CD4-positive, alpha-beta T cell treated with Interleukin-21 for 1 hour (primary cell): ENCODE results near the gene PLRG1.

Source experiments
- DNase-seq: peaks from one replicate; pipeline ENCODE4 v3.0.0-alpha.2; 2020

The PLRG1 gene

GRCh38 chr4:154516318-154517029 lies 33.7 kb downstream of the PLRG1 start:
- no peak for DNase-seq

DNA sequence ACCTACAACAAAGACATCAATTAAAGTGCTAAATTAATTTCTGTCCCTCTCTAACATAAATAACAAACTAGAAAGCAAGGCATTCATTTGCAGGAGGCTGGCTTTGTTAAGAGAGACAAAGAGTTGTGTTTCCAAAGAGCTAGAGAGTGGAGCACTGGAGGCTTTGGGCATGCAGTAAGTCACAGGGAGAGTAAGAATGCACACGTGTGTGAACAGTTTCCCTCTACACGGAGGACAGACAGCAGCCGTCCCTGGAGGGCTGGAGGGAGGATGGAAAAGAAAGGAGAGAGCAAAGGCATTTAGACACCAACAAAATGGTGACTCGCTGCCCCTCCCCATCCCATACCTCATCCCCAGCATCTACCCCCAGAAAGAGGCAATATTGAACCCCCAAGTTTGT lies 38.2 kb downstream of the PLRG1 start:
- no peak for DNase-seq

DNA sequence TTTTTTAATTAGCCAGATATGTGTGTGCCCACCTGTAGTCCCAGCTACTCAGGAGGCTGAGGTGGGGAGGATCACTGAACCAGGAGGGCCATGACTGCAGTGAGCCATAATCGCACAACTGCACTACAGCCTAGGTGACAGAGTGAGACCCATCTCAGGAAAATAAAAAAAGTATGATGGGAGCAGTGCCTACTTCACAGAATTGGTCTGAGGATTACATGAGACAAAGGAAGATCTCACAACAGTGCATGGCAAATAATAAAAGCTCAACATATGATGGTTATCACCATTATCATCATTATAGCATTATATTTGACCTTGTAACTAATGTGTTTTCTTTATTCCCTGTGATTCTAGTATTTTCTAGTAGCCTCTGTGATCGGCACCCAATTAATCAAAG lies 38.7 kb downstream of the PLRG1 start:
- no peak for DNase-seq

DNA sequence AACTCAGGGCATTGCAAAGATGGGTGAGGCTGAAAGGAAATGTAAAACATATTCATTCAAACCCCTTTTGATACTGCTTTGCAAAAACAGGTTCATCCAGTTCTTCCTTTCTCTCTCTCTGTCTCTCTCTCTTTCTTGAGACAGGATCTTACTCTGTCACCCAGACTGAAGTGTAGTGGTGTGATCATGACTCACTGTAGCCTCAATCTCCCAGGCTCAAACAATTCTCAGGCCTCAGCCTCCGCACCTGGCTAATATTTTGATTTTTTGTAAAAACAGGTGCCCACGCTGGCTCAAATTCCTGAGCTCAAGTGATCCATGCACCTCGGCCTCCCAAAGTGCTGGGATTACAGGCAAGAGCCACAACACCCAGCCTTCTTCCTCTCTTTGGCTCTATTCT lies 43.0 kb downstream of the PLRG1 start:
- DNase-seq = no peak

GRCh38 chr4:154506253-154506652 lies 43.9 kb downstream of the PLRG1 start:
- DNase-seq = no peak

- no peak for DNase-seq
Observed at GRCh38 chr4:154503598-154503997, 46.6 kb downstream of the PLRG1 start.

GRCh38 chr4:154502111-154502510 lies 48.1 kb downstream of the PLRG1 start:
- DNase-seq = no peak

GRCh38 chr4:154497889-154498288 lies 52.3 kb downstream of the PLRG1 start:
- no peak for DNase-seq

DNA sequence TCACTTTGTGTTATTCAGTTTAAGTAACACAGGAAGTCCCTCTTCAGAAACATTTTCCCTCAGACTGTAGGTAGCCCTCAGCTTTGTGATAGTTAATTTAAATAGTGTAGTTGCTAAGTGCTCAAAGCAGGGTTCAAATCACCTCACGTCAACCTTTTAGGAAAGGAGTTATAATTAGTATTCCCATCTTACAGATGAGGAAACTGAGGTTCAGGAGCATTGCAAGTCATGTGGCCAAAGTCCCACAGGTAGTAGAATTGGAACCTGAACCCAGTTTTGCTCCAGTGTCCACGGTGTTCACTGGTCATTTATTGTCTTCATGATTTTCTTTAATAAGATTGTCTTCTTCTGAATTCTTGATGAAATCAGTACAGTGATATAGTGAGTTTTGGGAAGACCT lies 54.3 kb downstream of the PLRG1 start:
- no peak for DNase-seq

DNA sequence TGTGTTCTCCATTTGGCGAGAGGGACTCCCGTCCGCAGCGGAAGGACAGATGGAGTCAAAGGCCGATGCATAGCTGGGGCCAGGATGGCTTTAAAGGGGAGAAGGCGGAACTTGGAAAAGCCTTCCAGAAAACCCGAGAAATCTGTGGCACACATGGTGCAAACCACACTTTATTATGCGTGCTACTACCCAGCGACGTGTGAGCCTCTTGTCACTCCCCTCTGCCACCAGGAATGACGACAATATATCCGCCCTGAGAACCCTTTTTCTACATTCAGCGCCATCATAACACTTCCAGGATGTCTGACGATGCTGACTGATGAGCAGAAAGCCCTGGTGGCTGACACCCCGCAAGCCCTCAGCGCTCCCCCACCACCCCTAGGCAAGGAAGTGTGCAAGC lies 57.9 kb downstream of the PLRG1 start:
- no peak for DNase-seq

DNA sequence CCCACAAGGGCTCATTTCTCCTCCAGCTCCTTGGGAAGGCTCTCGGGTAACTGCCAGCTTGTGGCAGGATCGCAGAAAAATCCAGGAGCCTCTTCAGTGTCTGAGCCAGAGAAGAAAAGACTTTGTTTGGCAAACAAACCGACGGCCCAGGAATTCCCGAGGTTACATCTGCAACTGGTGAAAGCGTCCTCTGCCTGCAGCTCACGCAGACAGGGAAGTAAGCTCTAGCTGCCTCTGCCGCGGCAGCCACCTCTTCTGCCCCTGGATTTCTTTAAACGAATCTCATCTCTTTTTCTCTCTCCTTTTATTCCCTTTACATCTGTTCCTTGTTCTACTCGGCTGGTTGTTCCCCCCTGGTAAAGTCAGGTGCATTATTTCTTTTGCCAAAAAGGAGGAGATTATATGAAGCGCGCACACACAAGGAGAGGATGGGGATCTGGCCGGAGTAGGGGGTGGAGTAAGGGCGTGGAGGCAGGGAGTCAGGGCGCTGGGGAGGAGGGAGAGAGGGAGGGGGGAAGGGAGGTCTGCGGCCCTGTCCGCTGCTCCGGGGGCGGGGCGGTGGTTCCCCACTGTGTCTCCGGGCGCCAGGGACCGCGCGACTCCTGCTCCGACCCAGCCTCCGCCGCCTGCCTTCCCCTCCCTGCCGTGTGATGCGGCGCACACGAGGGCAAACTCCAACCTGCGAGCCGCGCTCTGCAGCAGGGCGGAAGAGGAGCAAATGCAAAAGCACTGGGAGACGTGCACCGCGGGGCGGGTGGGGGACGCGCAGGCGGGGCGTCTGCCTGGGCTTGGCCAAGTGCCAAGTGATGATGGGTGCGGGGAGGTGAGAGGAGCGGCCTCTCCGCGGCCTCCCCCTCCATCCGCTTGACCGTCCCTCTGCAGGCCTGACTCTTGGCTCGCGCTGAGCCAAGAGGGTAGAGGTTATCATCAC lies 58.6 kb downstream of the PLRG1 start, which contains the start of gene DCHS2:
Gene DCHS2, minus strand, starts transcription at position 459 of the 931 bp plus-strand sequence. Its CDS starts 444 bp downstream, at position 15.
- DNase-seq = no peak

- DNase-seq = no peak
Observed at GRCh38 chr4:154490583-154491340, 59.4 kb downstream of the PLRG1 start.

DNA sequence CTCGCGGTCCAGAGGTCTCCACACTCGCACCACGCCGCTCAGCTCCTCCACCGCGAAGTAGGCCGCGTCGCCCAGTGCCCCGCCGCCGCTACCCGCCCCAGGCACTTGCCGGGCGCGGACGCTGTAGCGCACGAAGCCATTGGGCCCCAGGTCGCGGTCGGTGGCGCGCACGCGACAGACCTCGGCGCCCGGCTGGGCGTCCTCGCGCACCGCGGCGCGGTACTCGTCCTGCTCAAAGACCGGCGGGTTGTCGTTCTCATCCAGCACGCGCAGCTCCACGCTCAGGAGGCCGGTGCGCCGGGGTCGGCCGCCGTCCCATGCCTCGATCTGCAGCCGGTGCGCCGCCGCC lies 60.0 kb downstream of the PLRG1 start:
- no peak for DNase-seq

DNA sequence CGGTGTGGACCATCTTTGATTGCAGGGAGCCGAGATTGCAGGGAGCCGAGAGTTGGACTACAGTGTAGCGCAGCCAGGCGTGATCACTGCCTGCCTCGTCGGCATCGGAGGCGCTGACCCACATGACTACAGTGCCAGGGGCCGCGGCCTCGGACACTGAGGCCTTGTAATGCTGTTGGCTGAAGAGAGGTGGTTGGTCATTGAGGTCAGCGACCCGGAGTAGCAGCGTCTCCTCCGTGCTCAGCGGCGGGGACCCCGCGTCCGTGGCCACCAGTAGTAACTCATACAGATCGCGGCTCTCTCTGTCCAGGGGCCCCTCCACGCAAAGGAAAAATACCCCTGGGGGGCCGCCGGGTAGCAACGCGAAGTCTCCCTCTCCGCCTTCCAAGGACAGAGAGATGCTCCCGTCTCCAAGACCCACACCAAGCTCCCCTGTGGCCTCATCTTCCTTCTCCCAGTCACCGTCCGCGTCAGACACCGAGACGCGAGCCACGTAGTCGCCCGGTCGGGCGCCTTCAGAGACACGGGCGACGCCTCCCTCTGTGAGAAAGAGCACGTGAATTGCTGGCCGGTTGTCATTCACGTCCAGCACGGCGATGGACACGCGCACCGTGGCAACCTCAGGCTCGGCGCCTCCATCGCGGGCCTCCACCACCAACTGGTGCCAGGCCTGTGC lies 60.5 kb downstream of the PLRG1 start:
- no peak for DNase-seq

DNA sequence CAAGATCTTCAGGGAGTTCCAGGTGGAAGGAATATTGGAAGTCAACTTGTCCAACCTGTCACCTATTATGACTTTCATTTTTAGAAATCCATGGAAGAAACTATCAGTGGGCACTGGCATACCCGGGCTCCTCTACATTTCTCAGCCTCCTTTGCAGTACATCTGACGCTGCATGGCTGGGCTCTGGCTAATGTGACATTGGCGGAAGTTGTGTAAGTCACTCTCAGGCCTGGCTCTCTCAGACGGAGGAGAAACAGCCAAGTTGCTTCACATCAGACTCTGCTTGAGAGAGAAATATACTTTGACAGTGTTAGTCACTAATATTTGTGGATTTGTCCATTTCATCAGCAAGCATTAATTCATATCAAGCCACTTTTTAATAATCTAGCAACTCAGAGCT lies 63.1 kb downstream of the PLRG1 start:
- no peak for DNase-seq

- DNase-seq = no peak
Observed at GRCh38 chr4:154485127-154485773, 65.0 kb downstream of the PLRG1 start.
